T47D (cell line): Measurements from ENCODE around the gene ZDHHC8.

Experiments used
- DNase-seq, 2 experiments: peaks; one replicate each; pipeline versions ENCODE4 v3.0.0 to v3.0.0-alpha.2; 2011 to 2012; ENCODE audit warnings: low read depth in 1 of 2, low spot score in 1 of 2
- JUND ChIP-seq: IDR thresholded peaks from 2 replicates; pipeline ENCODE4 v1.6.1; 2012; ENCODE audit warnings: low read depth
- in situ Hi-C: cut with HindIII; loops from 2 replicates; pipeline ENCODE4 v1.10.0; 2016; ENCODE audit warnings: low sequenced_read_pairs, low pct_unique_long_range_greater_than_20kb

The ZDHHC8 gene

GRCh38 chr22:20191803-20192202 is 60.2 kb downstream of the ZDHHC8 start:
- in situ Hi-C loops: no loop called here
- no peak for TF ChIP-seq JUND
- no peak for DNase-seq

DNA sequence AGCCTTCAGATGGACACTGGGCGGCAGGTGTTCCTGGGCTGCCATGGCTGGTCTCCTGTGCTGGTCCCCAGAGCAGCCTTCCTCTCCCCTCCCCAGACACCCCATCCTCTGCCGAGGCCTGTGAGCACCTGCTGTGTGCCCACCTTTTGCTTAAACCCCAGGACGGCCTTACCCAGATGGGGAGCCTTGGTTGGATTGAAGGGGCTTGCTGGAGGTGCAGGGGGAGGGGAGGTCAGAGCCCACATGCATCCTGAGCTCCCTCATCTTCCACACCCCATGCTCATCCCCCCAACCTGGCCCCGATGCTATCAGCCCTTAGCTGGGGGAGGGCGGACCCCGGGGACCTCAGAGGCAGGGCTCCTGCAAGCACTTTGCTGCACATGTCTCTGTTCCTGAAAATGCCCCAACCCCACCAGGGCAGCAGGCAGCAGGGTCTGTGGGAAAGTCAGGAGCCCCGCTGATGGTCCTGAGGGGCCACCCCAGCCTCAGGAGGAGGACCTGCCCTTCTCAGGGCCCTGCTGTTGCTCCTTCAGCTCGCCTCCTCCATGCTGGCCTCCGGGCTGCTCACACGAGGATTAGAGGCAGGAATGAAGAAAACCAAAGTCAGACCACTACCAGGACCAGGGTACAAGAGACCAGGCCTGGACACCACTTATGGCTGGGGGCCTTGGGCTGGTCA is 60.8 kb downstream of the ZDHHC8 start:
- no peak for TF ChIP-seq JUND
- in situ Hi-C loops: no loop called here
- DNase-seq: no peak

GRCh38 chr22:20192972-20193760 is 61.6 kb downstream of the ZDHHC8 start:
- no peak for TF ChIP-seq JUND
- in situ Hi-C loops: no loop called here
- DNase-seq: no peak

- DNase-seq: no peak
- in situ Hi-C loops: no loop called here
- no peak for TF ChIP-seq JUND
These were observed 62.3 kb downstream of the ZDHHC8 start for GRCh38 chr22:20193761-20194494.

GRCh38 chr22:20194681-20195593 is 63.3 kb downstream of the ZDHHC8 start:
- no peak for TF ChIP-seq JUND
- no peak for DNase-seq
- in situ Hi-C loops: no loop called here

GRCh38 chr22:20196094-20196842 is 64.7 kb downstream of the ZDHHC8 start:
- no peak for DNase-seq
- TF ChIP-seq JUND: no peak
- in situ Hi-C loops: no loop called here
